ENCODE results near the gene CTSE.

CTSE gene

DNA sequence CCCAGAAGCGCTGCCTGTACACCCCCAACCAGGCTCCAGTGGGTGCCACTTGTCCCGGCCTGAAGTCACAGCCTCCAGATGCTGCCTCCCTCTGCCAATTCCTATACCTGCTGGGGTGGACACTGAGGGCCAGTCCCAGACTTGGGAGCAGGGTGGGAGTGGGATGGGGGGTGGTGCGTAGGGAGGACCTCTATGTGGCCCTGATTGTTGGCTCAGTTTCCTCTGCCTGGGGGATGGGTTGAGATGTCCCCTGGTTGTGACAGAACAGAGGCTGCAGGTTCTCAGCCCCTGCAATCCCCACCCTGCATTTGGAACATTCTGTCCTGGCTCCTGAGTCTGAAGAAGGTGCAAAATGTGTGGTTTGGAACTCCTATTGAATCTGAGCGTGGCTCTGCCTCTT is 47.7 kb downstream of the CTSE start:
- Histone ChIP-seq H3K4me3 (ENCODE audit: low read length) (no peak overlapping the region), H2AFZ (ENCODE audit: low read depth, low read length) (no peak overlapping the region), H3K4me1 (ENCODE audit: insufficient read depth, low read length) (peaks cover 7% of the 10 kb centered on the region), H3K9me3 (ENCODE audit: low read length) (no peaks in the 10 kb centered on the region), H3K36me3 (ENCODE audit: insufficient read depth, low read length) (no peaks in the 10 kb centered on the region), H3K27me3 (ENCODE audit: insufficient read depth, low read length) (peaks cover 2% of the 10 kb centered on the region)

DNA sequence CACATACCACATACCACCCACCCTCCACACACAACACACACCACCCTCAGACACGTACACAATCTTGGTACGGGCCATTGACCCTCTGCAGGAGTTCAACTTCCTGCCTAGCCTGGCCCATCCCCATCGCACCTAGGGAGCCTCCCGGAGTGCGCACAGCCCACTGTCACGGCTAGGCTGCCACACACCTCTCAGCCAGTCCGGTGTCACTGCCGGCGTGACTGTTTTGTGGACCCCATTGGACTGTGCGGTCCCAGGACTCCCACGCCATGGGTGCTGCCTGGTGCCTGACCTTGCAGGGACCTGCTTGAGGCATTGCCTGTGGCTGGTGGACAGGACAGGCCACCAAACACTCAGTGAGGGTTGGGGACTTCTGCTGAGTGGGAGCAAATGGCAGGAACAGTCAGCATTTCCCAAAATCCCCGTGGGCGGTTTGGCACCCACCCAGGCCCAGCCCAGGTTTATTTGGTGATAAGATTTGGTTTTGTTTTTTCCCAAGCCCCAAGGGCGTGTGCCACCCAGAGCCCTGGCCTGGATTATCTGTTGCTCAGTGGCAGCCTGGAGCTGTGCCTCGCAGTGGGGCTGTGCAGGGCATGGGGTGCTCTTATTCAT is 48.2 kb downstream of the CTSE start:
- Histone ChIP-seq H2AFZ (ENCODE audit: low read depth, low read length) (no peak overlapping the region), H3K4me3 (ENCODE audit: low read length) (no peak overlapping the region), H3K9me3 (ENCODE audit: low read length) (no peaks in the 10 kb centered on the region), H3K4me1 (ENCODE audit: insufficient read depth, low read length) (peaks cover 7% of the 10 kb centered on the region), H3K27me3 (ENCODE audit: insufficient read depth, low read length) (peaks cover 2% of the 10 kb centered on the region), H3K36me3 (ENCODE audit: insufficient read depth, low read length) (no peaks in the 10 kb centered on the region)

DNA sequence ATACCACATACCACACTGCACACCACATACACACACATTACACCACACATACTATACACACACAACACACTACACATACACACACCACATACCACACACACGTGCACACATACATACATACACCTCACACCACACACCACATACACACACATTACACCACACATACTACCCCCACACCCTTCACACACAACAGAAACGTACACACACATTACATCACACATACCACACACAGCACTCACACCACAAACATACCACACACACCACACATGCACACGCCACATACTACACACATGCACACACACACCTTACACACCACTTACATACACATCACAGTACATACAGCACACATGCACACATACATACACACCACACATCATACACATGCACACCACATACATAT is 49.0 kb downstream of the CTSE start:
- no peaks in the 10 kb centered on the region for H3K9me3 ChIP-seq (ENCODE audit: low read length)
- no peak overlapping the region for H2AFZ ChIP-seq (ENCODE audit: low read depth, low read length)
- no peaks in the 10 kb centered on the region for H3K36me3 ChIP-seq (ENCODE audit: insufficient read depth, low read length)
- H3K27me3 ChIP-seq (ENCODE audit: insufficient read depth, low read length), result peaks cover 2% of the 10 kb centered on the region
- peaks cover 7% of the 10 kb centered on the region for H3K4me1 ChIP-seq (ENCODE audit: insufficient read depth, low read length)
- no peak overlapping the region for H3K4me3 ChIP-seq (ENCODE audit: low read length)

GRCh38 chr1:205973377-205974232 is 50.1 kb downstream of the CTSE start:
- H3K4me3 ChIP-seq (ENCODE audit: low read length), result no peak overlapping the region

DNA sequence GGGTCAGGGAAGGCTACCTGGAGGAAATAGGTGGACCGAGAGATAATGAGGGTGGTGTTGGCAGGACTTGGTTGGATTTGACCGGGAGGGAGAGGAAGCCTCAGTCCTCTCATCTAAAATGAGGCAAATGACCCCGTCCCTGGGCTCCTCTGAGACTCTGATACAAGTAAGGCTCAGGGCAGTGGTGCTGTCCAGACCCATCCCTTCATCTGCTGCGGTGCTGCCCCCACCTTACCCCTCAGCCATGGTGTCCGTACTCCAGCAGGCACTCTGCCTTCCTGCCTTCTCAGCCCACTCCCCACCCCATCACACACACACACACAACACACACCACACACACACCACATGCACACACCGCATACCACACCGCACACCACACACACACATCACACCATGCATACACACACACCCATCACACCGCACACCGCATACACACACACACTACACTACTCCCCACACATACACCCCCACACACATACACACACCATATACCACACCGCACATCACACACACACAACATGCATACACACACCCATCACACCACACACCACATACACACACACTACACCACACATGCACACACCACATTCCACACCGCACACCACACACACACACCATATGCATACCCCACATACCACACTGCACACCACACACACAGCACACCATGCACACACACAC is 51.1 kb downstream of the CTSE start:
- H3K36me3 ChIP-seq (ENCODE audit: insufficient read depth, low read length), result no peaks in the 10 kb centered on the region
- no peak overlapping the region for H3K4me3 ChIP-seq (ENCODE audit: low read length)
- no peaks in the 10 kb centered on the region for H3K9me3 ChIP-seq (ENCODE audit: low read length)
- H3K27me3 ChIP-seq (ENCODE audit: insufficient read depth, low read length), result no peaks in the 10 kb centered on the region
- H2AFZ ChIP-seq (ENCODE audit: low read depth, low read length), result no peak overlapping the region
- peaks cover 7% of the 10 kb centered on the region for H3K4me1 ChIP-seq (ENCODE audit: insufficient read depth, low read length)

More at GRCh38 chr1:205973377-205974232, 50.1 kb downstream of the CTSE start:
- H3K9me3 ChIP-seq (ENCODE audit: low read length), result no peaks in the 10 kb centered on the region
- H3K27me3 ChIP-seq (ENCODE audit: insufficient read depth, low read length), result no peaks in the 10 kb centered on the region
- H3K36me3 ChIP-seq (ENCODE audit: insufficient read depth, low read length), result no peaks in the 10 kb centered on the region
- peaks cover 7% of the 10 kb centered on the region for H3K4me1 ChIP-seq (ENCODE audit: insufficient read depth, low read length)
- no peak overlapping the region for H2AFZ ChIP-seq (ENCODE audit: low read depth, low read length)

- Histone ChIP-seq H3K9me3 (ENCODE audit: low read length) (no peaks in the 10 kb centered on the region), H2AFZ (ENCODE audit: low read depth, low read length) (no peak overlapping the region), H3K4me1 (ENCODE audit: insufficient read depth, low read length) (peaks cover 7% of the 10 kb centered on the region), H3K27me3 (ENCODE audit: insufficient read depth, low read length) (no peaks in the 10 kb centered on the region), H3K4me3 (ENCODE audit: low read length) (no peak overlapping the region), H3K36me3 (ENCODE audit: insufficient read depth, low read length) (no peaks in the 10 kb centered on the region)
These were observed 51.6 kb downstream of the CTSE start for GRCh38 chr1:205972081-205972480.

DNA sequence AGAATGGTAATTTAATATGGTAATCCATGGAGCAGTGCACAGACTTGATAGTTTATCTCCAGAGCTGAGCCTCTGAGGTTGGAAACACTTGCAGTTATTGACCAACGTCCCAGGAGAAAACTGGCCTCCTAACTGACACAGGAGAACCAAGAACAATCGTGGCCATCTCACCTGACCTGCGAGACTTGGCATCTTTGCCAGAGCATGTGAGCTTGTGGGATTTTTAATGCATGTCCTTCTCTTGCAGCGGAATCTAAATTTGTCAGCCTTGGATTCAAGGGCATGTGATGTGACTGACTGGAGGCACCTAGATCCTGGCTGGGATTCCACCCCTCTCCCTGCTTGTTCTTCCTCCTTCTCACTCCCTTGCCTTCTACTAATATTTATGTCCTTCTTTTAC is 52.6 kb downstream of the CTSE start:
- no peaks in the 10 kb centered on the region for H3K9me3 ChIP-seq (ENCODE audit: low read length)
- no peak overlapping the region for H2AFZ ChIP-seq (ENCODE audit: low read depth, low read length)
- no peaks in the 10 kb centered on the region for H3K4me1 ChIP-seq (ENCODE audit: insufficient read depth, low read length)
- H3K4me3 ChIP-seq (ENCODE audit: low read length), result no peak overlapping the region
- H3K27me3 ChIP-seq (ENCODE audit: insufficient read depth, low read length), result no peaks in the 10 kb centered on the region
- H3K36me3 ChIP-seq (ENCODE audit: insufficient read depth, low read length), result no peaks in the 10 kb centered on the region

GRCh38 chr1:205970486-205970885 is 53.2 kb downstream of the CTSE start:
- Histone ChIP-seq H2AFZ (ENCODE audit: low read depth, low read length) (no peak overlapping the region), H3K27me3 (ENCODE audit: insufficient read depth, low read length) (no peaks in the 10 kb centered on the region), H3K36me3 (ENCODE audit: insufficient read depth, low read length) (no peaks in the 10 kb centered on the region), H3K4me1 (ENCODE audit: insufficient read depth, low read length) (peaks cover 4% of the 10 kb centered on the region), H3K9me3 (ENCODE audit: low read length) (no peaks in the 10 kb centered on the region), H3K4me3 (ENCODE audit: low read length) (no peak overlapping the region)

DNA sequence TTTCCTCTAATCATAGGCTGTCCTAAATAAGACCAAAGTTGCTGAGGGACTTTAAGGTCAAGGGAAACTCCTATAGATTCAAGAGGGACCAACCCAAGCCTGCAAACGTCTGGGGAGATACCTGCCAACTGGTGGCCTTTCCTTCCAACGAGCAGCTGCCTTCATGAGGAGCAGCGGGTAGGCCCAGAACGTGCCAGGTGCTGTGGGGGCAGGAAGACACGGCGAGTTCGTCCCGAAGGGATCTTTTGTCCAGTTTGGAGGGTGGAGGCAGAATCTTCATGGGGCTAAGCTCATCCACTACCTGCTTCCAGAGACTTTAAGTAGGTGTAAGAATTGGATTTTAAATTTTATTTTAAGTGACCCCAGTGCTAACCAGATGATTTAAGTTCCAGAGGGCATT is 54.5 kb downstream of the CTSE start:
- H3K27me3 ChIP-seq (ENCODE audit: insufficient read depth, low read length), result no peaks in the 10 kb centered on the region
- no peaks in the 10 kb centered on the region for H3K36me3 ChIP-seq (ENCODE audit: insufficient read depth, low read length)
- peaks cover 10% of the 10 kb centered on the region for H3K4me1 ChIP-seq (ENCODE audit: insufficient read depth, low read length)
- no peak overlapping the region for H2AFZ ChIP-seq (ENCODE audit: low read depth, low read length)
- H3K9me3 ChIP-seq (ENCODE audit: low read length), result no peaks in the 10 kb centered on the region
- H3K4me3 ChIP-seq (ENCODE audit: low read length), result no peak overlapping the region

DNA sequence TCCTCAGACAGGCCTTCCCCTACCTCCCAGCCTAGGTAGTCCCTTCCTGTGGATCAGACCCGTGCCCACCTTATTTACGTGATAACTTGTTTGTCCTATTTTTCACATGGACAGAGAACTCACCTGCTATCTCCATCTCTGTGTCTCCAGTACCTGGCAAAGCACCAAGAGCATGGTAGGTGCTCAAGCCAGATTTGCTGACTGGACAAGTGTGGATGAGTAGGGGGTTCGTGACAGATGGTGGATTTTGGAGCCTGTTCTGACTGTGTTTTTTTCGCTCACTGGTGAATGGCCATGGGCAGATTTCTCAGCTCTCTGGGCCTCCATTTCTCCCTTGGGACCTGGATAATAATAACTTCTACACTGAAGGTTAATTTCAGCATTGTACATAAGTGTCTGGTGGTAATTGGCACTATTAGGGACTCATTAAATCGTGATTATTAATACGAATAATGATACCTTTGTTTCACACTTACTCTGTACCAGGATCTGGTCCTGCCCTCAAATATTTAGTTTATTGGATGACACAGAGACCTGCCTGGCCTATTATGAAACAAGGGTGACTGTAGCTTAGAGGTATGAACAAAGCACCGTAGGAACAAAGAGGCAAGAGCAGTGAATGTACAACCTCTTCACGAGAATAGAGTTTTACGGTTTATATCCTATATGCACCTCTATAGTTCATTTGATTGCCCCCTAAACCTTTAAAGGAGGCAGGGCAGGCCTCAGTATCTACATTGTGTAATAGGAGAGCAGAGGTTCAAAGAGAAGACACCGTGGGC is 56.0 kb downstream of the CTSE start:
- H2AFZ ChIP-seq (ENCODE audit: low read depth, low read length), result no peak overlapping the region
- no peaks in the 10 kb centered on the region for H3K9me3 ChIP-seq (ENCODE audit: low read length)
- H3K4me1 ChIP-seq (ENCODE audit: insufficient read depth, low read length), result peaks cover 10% of the 10 kb centered on the region
- H3K27me3 ChIP-seq (ENCODE audit: insufficient read depth, low read length), result peaks cover under 1% of the 10 kb centered on the region
- H3K36me3 ChIP-seq (ENCODE audit: insufficient read depth, low read length), result no peaks in the 10 kb centered on the region
- H3K4me3 ChIP-seq (ENCODE audit: low read length), result no peak overlapping the region

GRCh38 chr1:205965036-205965884 is 58.4 kb downstream of the CTSE start:
- Histone ChIP-seq H3K4me3 (ENCODE audit: low read length) (no peak overlapping the region), H3K9me3 (ENCODE audit: low read length) (no peaks in the 10 kb centered on the region), H3K4me1 (ENCODE audit: insufficient read depth, low read length) (peaks cover 18% of the 10 kb centered on the region), H2AFZ (ENCODE audit: low read depth, low read length) (no peak overlapping the region), H3K36me3 (ENCODE audit: insufficient read depth, low read length) (no peaks in the 10 kb centered on the region), H3K27me3 (ENCODE audit: insufficient read depth, low read length) (peaks cover 3% of the 10 kb centered on the region)

Measured in neuron (in vitro differentiated cells).